Tibial nerve (tissue), 4 donors: Measurements from ENCODE around the gene PPP2R2C. TPM values are rescaled to one million over a fixed set of nuclear protein-coding genes. Genes with fewer than 3 reads are reported as not detected.

Source experiments
- DNase-seq, 2 donors: peaks; one replicate each; pipeline ENCODE4 v3.0.0-alpha.2; 2019; ENCODE audit warnings: low spot score in 2 of 2
- H3K27ac ChIP-seq, 4 donors: fragments of 200-600 bp; sonication (generic) in 3 of 4; one replicate each; pipeline ENCODE4 v1.5.1; 2017 to 2019; ENCODE audit warnings: mild to moderate bottlenecking in 1 of 4
- H3K27me3 ChIP-seq, 2 donors: fragments of 200-600 bp; sonication (generic) in 1 of 2; one replicate each; pipeline versions ENCODE4 v1.5.1 to v1.6.0; 2017 to 2019
- H3K36me3 ChIP-seq, 3 donors: fragments of 200-600 bp; sonication (generic); one replicate each; pipeline ENCODE4 v1.5.1; 2018 to 2019
- H3K4me1 ChIP-seq, 4 donors: fragments of 200-600 bp; sonication (generic) in 3 of 4; one replicate each; pipeline ENCODE4 v1.5.1; 2017 to 2019
- H3K4me3 ChIP-seq, 4 donors: fragments of 200-600 bp; sonication (generic) in 3 of 4; one replicate each; pipeline ENCODE4 v1.5.1; 2017 to 2019; ENCODE audit warnings: mild to moderate bottlenecking in 1 of 4, moderate library complexity in 1 of 4
- H3K9me3 ChIP-seq, 4 donors: fragments of 200-600 bp; sonication (generic) in 3 of 4; one replicate each; pipeline ENCODE4 v1.5.1; 2017 to 2019
- EP300 ChIP-seq, 2 donors: sonication (generic); formaldehyde crosslinking; IDR thresholded peaks; one replicate each; pipeline ENCODE4 v1.6.1; 2017; ENCODE audit warnings: antibody characterized with exemption in 2 of 2, mild to moderate bottlenecking in 1 of 2
- POLR2A ChIP-seq, 2 donors: fragments of 450-650 bp; IDR thresholded peaks; one replicate each; pipeline ENCODE4 v1.6.1; 2017; ENCODE audit warnings: antibody characterized with exemption in 2 of 2, mild to moderate bottlenecking in 2 of 2, moderate library complexity in 2 of 2
- WGBS, 2 donors: methylation state at CpG; one replicate each; pipeline ENCODE4 v1.1.5; 2018; 5-methylcytosine and 5-hydroxymethylcytosine counted together
- total RNA-seq, 4 donors: library from RNA; depleted of rRNA; stranded (reverse); fragments of >200 nt; gene quantifications; one replicate each; pipeline ENCODE4 v1.1.0, GENCODE V29; 2016
- TF ChIP-seq, protein P1 (sequence below), 5 experiments: fragments of 200-600 bp in 3 of 5; fragments of 450-650 bp in 2 of 5; sonication (generic) in 3 of 5; IDR thresholded peaks; one replicate each; pipeline ENCODE4 v1.5.1; 2016 to 2019; ENCODE audit warnings: antibody characterized with exemption in 5 of 5, mild to moderate bottlenecking in 3 of 5, moderate library complexity in 2 of 5

PPP2R2C gene
- total RNA-seq, 4 donors from 2014 or later, result under 0.01 to 0.66 (median 0.42) TPM; not detected in 1

DNA sequence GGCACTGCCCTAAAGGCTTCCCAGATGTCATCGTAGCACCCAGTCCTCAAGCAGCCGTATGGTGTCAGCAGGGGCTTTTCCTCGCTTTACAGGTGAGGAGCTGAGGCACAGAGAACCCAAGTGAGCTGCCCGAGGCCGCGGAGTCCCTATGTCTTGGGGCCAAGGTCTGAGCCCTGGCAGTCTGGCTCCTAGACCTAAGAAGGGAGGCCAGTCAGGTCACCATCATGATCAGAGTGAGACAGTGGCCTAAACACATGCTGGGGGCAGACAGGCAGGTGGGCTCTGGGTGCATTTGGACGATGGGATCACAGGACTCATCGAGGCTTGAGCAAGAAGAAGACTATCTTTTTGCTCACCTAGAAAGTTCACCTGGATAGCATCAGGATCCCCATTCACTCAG lies 107.8 kb downstream of the PPP2R2C start:
- no peak for DNase-seq
- no peak overlapping the region for H3K4me3 ChIP-seq
- TF ChIP-seq POLR2A (IDR thresholded peaks at IDR 0.05), result no peak
- TF ChIP-seq EP300 (IDR thresholded peaks at IDR 0.05), result no peak
- TF ChIP-seq, protein P1, sequence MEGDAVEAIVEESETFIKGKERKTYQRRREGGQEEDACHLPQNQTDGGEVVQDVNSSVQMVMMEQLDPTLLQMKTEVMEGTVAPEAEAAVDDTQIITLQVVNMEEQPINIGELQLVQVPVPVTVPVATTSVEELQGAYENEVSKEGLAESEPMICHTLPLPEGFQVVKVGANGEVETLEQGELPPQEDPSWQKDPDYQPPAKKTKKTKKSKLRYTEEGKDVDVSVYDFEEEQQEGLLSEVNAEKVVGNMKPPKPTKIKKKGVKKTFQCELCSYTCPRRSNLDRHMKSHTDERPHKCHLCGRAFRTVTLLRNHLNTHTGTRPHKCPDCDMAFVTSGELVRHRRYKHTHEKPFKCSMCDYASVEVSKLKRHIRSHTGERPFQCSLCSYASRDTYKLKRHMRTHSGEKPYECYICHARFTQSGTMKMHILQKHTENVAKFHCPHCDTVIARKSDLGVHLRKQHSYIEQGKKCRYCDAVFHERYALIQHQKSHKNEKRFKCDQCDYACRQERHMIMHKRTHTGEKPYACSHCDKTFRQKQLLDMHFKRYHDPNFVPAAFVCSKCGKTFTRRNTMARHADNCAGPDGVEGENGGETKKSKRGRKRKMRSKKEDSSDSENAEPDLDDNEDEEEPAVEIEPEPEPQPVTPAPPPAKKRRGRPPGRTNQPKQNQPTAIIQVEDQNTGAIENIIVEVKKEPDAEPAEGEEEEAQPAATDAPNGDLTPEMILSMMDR (IDR thresholded peaks at IDR 0.05), result no peak
- peaks cover 0 to 24% of the 10 kb centered on the region in 2 donors for H3K27me3 ChIP-seq
- no peaks in the 10 kb centered on the region for H3K4me1 ChIP-seq
- H3K27ac ChIP-seq, result no peak overlapping the region
- H3K9me3 ChIP-seq, result peaks cover 0 to 10% (median 0%) of the 10 kb centered on the region in 4 donors
- 82 to 87% methylated on average over 8 of the region's 8 CpGs for WGBS, 2 donors
- H3K36me3 ChIP-seq, result no peaks in the 10 kb centered on the region

DNA sequence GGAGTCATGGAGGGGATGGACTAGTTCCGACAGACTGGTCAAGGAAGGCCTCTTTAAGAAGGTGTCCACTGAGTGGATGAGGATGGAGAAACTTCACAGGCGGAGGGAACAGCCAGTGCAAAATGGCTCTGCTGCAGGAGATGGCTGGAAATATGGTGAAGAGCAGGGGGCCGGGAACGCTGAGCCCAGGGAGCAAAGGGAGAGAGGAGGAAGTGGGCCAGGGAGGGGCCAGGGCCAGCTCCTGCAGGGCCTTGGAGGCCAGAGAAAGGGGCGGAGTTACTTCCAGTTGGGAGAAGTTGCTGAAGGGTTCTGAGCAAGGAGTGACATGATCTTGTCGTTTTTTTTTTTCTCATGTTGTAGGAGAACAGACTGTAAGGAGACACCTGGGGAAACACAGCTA lies 108.3 kb downstream of the PPP2R2C start:
- Histone ChIP-seq H3K4me1 (no peaks in the 10 kb centered on the region), H3K36me3 (no peaks in the 10 kb centered on the region), H3K27me3 (peaks cover 0 to 20% of the 10 kb centered on the region in 2 donors), H3K9me3 (peaks cover 0 to 10% (median 0%) of the 10 kb centered on the region in 4 donors), H3K4me3 (no peak overlapping the region), H3K27ac (no peak overlapping the region)
- no peak for DNase-seq
- 63 to 68% methylated on average over 6 of the region's 6 CpGs for WGBS, 2 donors
- TF ChIP-seq EP300 (IDR thresholded peaks at IDR 0.05), result no peak
- TF ChIP-seq, protein P1 (IDR thresholded peaks at IDR 0.05), result no peak
- TF ChIP-seq POLR2A (IDR thresholded peaks at IDR 0.05), result no peak

DNA sequence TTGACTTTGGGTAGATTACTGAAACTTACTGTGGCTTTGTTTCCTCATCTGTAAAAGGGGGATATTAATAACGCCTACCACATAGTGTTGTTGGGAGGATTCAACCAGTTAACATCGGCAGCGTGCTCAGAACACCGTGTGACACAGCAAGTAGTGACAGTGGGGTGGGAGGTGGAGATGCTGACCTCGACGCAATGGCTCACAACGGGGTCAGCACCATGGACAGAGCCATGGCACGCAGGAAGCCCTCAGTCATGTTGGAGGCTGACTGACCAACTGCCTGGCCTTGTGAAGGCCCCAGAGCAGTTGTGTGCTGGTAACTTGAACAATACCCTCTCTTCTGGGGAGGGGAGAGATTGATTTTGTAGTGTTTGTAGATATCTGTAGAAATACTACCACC lies 109.5 kb downstream of the PPP2R2C start:
- Histone ChIP-seq H3K4me1 (no peaks in the 10 kb centered on the region), H3K36me3 (no peaks in the 10 kb centered on the region), H3K27me3 (peaks cover 0 to 9% of the 10 kb centered on the region in 2 donors), H3K9me3 (peaks cover 0 to 10% (median 0%) of the 10 kb centered on the region in 4 donors), H3K4me3 (no peak overlapping the region), H3K27ac (no peak overlapping the region)
- DNase-seq, result no peak
- WGBS, 2 donors, result 16 to 26% methylated on average over 8 of the region's 8 CpGs
- TF ChIP-seq EP300 (IDR thresholded peaks at IDR 0.05), result no peak
- TF ChIP-seq, protein P1 (IDR thresholded peaks at IDR 0.05), result no peak
- no peak for TF ChIP-seq POLR2A (IDR thresholded peaks at IDR 0.05)

DNA sequence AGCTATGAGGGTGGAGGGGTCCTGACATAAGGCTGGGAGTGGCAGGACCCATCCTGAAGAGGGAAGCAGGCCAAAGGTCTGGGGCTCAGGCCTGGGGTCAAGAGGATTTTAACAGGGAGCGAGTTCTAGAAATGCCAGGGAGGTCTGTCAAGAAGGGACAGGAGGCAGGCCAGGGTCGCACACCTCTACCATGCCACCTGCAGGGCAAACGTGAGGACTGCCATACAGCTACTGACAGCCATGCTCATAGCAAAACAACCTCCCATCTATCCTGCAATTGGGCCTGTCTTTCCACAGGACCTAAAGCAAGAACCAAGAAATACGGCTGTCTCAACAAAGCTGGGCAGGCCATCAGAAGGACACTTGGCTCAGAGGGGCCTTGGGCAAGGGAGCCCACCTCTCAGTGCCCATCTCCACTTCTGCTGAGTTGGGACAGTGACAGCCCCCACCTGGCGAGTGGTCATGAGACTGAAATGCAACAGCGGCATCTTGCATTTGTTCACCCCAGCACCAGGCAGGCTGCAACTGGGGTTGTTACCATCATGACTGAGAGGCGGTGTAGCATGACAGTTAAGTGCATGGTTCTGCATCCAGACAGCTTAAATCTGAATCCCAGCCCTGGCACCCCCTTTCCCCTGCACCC lies 110.0 kb downstream of the PPP2R2C start:
- H3K9me3 ChIP-seq, result peaks cover 0 to 10% (median 0%) of the 10 kb centered on the region in 4 donors
- no peaks in the 10 kb centered on the region for H3K4me1 ChIP-seq
- no peak for DNase-seq
- peaks cover 0 to 5% of the 10 kb centered on the region in 2 donors for H3K27me3 ChIP-seq
- no peaks in the 10 kb centered on the region for H3K36me3 ChIP-seq
- 62 to 71% methylated on average over 7 of the region's 7 CpGs for WGBS, 2 donors
- TF ChIP-seq EP300 (IDR thresholded peaks at IDR 0.05) (no peak), POLR2A (IDR thresholded peaks at IDR 0.05) (no peak)
- TF ChIP-seq, protein P1 (IDR thresholded peaks at IDR 0.05), result no peak
- no peak overlapping the region for H3K27ac ChIP-seq
- no peak overlapping the region for H3K4me3 ChIP-seq

DNA sequence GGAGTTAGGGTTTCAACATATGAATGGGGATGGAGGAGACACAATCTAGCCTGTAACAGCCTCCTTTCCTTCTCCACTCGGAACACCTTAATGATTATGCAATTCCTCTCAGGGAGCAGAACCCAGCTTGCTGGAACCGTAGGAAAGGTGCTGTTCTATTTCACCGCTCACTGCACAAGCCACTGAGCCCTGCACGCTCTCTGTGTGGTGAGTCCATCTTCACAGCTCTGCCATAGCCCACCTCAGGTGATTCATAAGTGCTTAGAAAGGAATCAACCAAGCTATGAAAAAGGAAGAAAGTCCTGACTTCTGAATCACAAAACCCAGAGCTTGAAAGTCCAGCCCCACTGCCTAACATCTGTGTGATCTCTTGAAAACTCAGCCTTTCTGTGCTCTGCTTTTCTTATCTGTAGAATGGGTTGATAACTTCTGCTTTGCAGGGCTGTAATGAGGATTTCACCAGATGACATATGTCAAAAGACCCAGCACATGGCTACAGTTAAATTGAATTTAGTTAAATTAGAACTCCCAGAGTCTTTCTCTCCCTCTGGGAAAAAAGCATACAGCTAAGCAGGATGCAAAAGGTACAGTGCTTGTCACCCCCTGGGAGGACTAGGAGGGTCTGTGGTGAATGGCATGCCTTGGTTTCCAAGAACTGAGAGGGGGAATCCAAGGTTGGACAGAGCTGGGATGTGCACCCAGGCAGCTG lies 111.2 kb downstream of the PPP2R2C start:
- TF ChIP-seq POLR2A (IDR thresholded peaks at IDR 0.05) (no peak), EP300 (IDR thresholded peaks at IDR 0.05) (no peak)
- TF ChIP-seq, protein P1 (IDR thresholded peaks at IDR 0.05), result no peak
- no peak for DNase-seq
- H3K4me1 ChIP-seq, result no peaks in the 10 kb centered on the region
- WGBS, 2 donors, result 56 to 72% methylated on average over 4 of the region's 4 CpGs
- H3K27ac ChIP-seq, result no peak overlapping the region
- H3K4me3 ChIP-seq, result no peak overlapping the region
- no peaks in the 10 kb centered on the region for H3K36me3 ChIP-seq
- peaks cover 0 to 10% (median 0%) of the 10 kb centered on the region in 4 donors for H3K9me3 ChIP-seq
- H3K27me3 ChIP-seq, result peaks cover 0 to under 1% of the 10 kb centered on the region in 2 donors
